GM23248 (cell line): ENCODE results near the gene PML.

Experiments used
- EZH2 ChIP-seq: fragments of 200-600 bp; sonication (generic); IDR thresholded peaks from 2 replicates; pipeline ENCODE4 v1.6.1; 2018; ENCODE audit warnings: antibody characterized with exemption, mild to moderate bottlenecking; ENCODE audit not compliant: insufficient read depth, poor library complexity, severe bottlenecking
- EZH2phosphoT487 ChIP-seq: fragments of 200-600 bp; sonication (generic); IDR thresholded peaks from 2 replicates; pipeline ENCODE4 v1.6.1; 2018; ENCODE audit warnings: antibody characterized with exemption, moderate library complexity, mild to moderate bottlenecking, low read depth; ENCODE audit not compliant: insufficient read depth

DNA sequence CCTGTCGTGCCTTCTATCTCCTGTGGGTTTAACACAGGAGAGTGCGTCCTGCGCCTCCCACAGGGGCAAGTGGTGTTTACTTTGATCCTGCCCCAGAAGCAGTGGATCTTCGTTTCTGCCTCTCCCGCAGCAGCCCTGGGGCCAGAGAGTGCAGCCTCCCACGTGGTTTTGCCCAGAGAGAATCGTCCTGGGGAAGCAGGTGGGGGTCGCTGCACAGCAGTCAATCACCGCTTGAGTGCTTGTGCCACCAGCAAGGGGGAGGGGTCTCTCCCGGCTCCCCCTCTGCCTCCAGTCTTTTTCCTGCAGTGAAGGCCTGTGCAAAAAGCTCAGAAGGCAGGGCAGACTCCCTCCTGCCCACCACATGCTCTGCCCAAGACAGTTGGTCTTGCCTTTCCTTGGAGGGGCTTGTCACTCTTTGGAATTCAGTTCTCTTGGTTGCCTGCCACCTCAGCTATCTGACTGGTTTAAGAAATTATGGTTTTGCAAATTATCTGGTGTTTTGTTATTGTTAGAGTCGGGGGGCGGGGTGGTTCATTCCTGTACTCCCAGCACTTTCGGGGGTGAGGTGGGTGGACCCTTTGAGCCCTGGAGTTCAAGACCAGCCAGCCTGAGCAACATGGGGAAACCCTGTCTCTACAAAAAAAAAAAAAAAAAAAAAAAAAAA, 29.3 kb upstream of the PML start:
- TF ChIP-seq EZH2 (no peak), EZH2phosphoT487 (no peak)
